Myocyte (in vitro differentiated cells): Measurements from ENCODE around the gene PACS2. TPM values are rescaled to one million over a fixed set of nuclear protein-coding genes. Genes with fewer than 3 reads are reported as not detected.

Experiments
- DNase-seq: peaks from one replicate; pipeline ENCODE4 v3.0.0-alpha.2; 2012; ENCODE audit warnings: low read depth
- total RNA-seq: library from RNA; depleted of rRNA; stranded (reverse); fragments of >200 nt; gene quantifications from 2 replicates; pipeline ENCODE4 v1.2.3, GENCODE V29; 2014

PACS2 gene
- total RNA-seq, 1 donor from 2014 or later = 240 TPM

GRCh38 chr14:105384041-105384557, 69.6 kb downstream of the PACS2 start:
- DNase-seq = no peak

- DNase-seq = peak; percentile 85
These were observed 70.2 kb downstream of the PACS2 start for GRCh38 chr14:105384605-105385321.

GRCh38 chr14:105385322-105385637, 70.7 kb downstream of the PACS2 start:
- DNase-seq = no peak

- DNase-seq = no peak
These were observed 71.3 kb downstream of the PACS2 start for GRCh38 chr14:105385698-105386365.

GRCh38 chr14:105386581-105387529, 72.3 kb downstream of the PACS2 start:
- DNase-seq = no peak

- DNase-seq = peak; percentile 53
These were observed 73.0 kb downstream of the PACS2 start for GRCh38 chr14:105387530-105387922.

- peak; percentile 93 for DNase-seq
These were observed 73.8 kb downstream of the PACS2 start for GRCh38 chr14:105388110-105388951.

GRCh38 chr14:105388976-105389375, 74.4 kb downstream of the PACS2 start:
- no peak for DNase-seq

GRCh38 chr14:105389534-105389933, 75.0 kb downstream of the PACS2 start:
- DNase-seq = no peak

GRCh38 chr14:105389976-105390848, 75.7 kb downstream of the PACS2 start:
- no peak for DNase-seq

- DNase-seq = no peak
These were observed 76.4 kb downstream of the PACS2 start for GRCh38 chr14:105390849-105391500.

GRCh38 chr14:105391541-105391940, 77.0 kb downstream of the PACS2 start:
- DNase-seq = no peak

- no peak for DNase-seq
These were observed 77.9 kb downstream of the PACS2 start for GRCh38 chr14:105392131-105393090.

GRCh38 chr14:105393151-105393550, 78.6 kb downstream of the PACS2 start:
- DNase-seq = no peak

- no peak for DNase-seq
These were observed 80.4 kb downstream of the PACS2 start for GRCh38 chr14:105394714-105395537.

- no peak for DNase-seq
These were observed 80.9 kb downstream of the PACS2 start for GRCh38 chr14:105395538-105395854.

- no peak for DNase-seq
These were observed 82.9 kb downstream of the PACS2 start for GRCh38 chr14:105397350-105397931.
